Stimulated activated naive CD8-positive, alpha-beta T cell treated with anti-CD3 and anti-CD28 coated beads, Interleukin-15, Interleukin-2, amounts not matched to agents 100 U/mL and 50 U/mL, for 24 hours (primary cell): ENCODE measurements around the gene POMP.
A peak's percentile ranks its signal among the peaks of the same experiment; 100 is the strongest.

Source experiments
- ATAC-seq: fragments of 150-1000 bp; cut with Tn5 transposase; one replicate; pipeline ENCODE4 v1.10.0; 2021
- DNase-seq: peaks from one replicate; pipeline ENCODE4 v3.0.0; 2021

Gene POMP

GRCh38 chr13:28658796-28659620 is at the start of gene POMP:
POMP (plus strand) TSS chr13:28659130; CDS start chr13:28659185, 55 bp downstream.
- peak; percentile 92 for ATAC-seq

GRCh38 chr13:28609381-28609780 is 49.5 kb upstream of the POMP start:
- ATAC-seq: no peak
- no peak for DNase-seq

More at GRCh38 chr13:28658796-28659620, at the start of gene POMP:
- DNase-seq: peak; percentile 95

- no peak for DNase-seq
- ATAC-seq: no peak
Measured at GRCh38 chr13:28609926-28610325, 49.0 kb upstream of the POMP start.

GRCh38 chr13:28610996-28611395 is 47.9 kb upstream of the POMP start:
- ATAC-seq (peak; percentile 24), DNase-seq (no peak)

GRCh38 chr13:28611654-28612131 is 47.2 kb upstream of the POMP start:
- DNase-seq: no peak
- peak; percentile 47 for ATAC-seq

GRCh38 chr13:28613562-28613961 is 45.4 kb upstream of the POMP start:
- DNase-seq: no peak
- ATAC-seq: no peak

- DNase-seq: no peak
- ATAC-seq: no peak
Measured at GRCh38 chr13:28615916-28616446, 42.9 kb upstream of the POMP start.

GRCh38 chr13:28618230-28618994 is 40.5 kb upstream of the POMP start:
- ATAC-seq (no peak), DNase-seq (no peak)

- DNase-seq (no peak), ATAC-seq (no peak)
Measured at GRCh38 chr13:28620011-28620830, 38.7 kb upstream of the POMP start.

- ATAC-seq (no peak), DNase-seq (no peak)
Measured at GRCh38 chr13:28621449-28621848, 37.5 kb upstream of the POMP start.

- ATAC-seq: no peak
- no peak for DNase-seq
Measured at GRCh38 chr13:28622286-28622685, 36.6 kb upstream of the POMP start.

GRCh38 chr13:28623782-28624706 is 34.9 kb upstream of the POMP start:
- DNase-seq: no peak
- ATAC-seq: no peak

GRCh38 chr13:28624707-28625432 is 34.1 kb upstream of the POMP start:
- no peak for ATAC-seq
- no peak for DNase-seq

- no peak for ATAC-seq
- no peak for DNase-seq
Measured at GRCh38 chr13:28626266-28626665, 32.7 kb upstream of the POMP start.

GRCh38 chr13:28628241-28628640 is 30.7 kb upstream of the POMP start:
- no peak for DNase-seq
- ATAC-seq: no peak

- no peak for DNase-seq
- ATAC-seq: no peak
Measured at GRCh38 chr13:28630869-28631268, 28.1 kb upstream of the POMP start.

- ATAC-seq: no peak
- DNase-seq: no peak
Measured at GRCh38 chr13:28631801-28632200, 27.1 kb upstream of the POMP start.

GRCh38 chr13:28636069-28636468 is 22.9 kb upstream of the POMP start:
- DNase-seq: no peak
- no peak for ATAC-seq

GRCh38 chr13:28636677-28637317 is 22.1 kb upstream of the POMP start:
- DNase-seq (peak; percentile 53), ATAC-seq (peak; percentile 83)
